Progenitor cell of endocrine pancreas (in vitro differentiated cells): ENCODE measurements around the gene GPR161. TPM values are rescaled to one million over a fixed set of nuclear protein-coding genes. Genes with fewer than 3 reads are reported as not detected.

Experiments used
- DNase-seq: peaks from one replicate; pipeline ENCODE4 v3.0.0; 2021; ENCODE audit warnings: low spot score; ENCODE audit not compliant: unreplicated experiment
- H3K27ac Mint-ChIP-seq: 2 replicates; pipeline ENCODE4 v1.8.0; 2021; ENCODE audit warnings: mild to moderate bottlenecking, moderate library complexity, mixed read lengths
- H3K27me3 Mint-ChIP-seq: 2 replicates; pipeline ENCODE4 v1.8.0; 2021; ENCODE audit warnings: mixed read lengths
- H3K36me3 Mint-ChIP-seq: 2 replicates; pipeline ENCODE4 v1.8.0; 2022; ENCODE audit warnings: mixed read lengths; ENCODE audit not compliant: insufficient read depth
- H3K4me1 Mint-ChIP-seq: 2 replicates; pipeline ENCODE4 v1.8.0; 2021; ENCODE audit warnings: low read depth, mixed read lengths
- H3K4me3 Mint-ChIP-seq: 2 replicates; pipeline ENCODE4 v1.8.0; 2021; ENCODE audit warnings: low read depth, mild to moderate bottlenecking, moderate library complexity, mixed read lengths
- H3K9me3 Mint-ChIP-seq: 2 replicates; pipeline ENCODE4 v1.8.0; 2021; ENCODE audit warnings: low read depth, mixed read lengths
- total RNA-seq: library from RNA; stranded (reverse); gene quantifications from 2 replicates; pipeline ENCODE4 v1.2.1, GENCODE V29; 2021
- TF ChIP-seq, protein P1 (sequence below): fragments of 200-600 bp; sonication (generic); IDR thresholded peaks from one replicate; pipeline ENCODE4 v1.5.0; 2021; ENCODE audit warnings: antibody characterized with exemption, mild to moderate bottlenecking; ENCODE audit not compliant: unreplicated experiment

Gene GPR161
- total RNA-seq, 1 donor from 2014 or later: 58.5 TPM

DNA sequence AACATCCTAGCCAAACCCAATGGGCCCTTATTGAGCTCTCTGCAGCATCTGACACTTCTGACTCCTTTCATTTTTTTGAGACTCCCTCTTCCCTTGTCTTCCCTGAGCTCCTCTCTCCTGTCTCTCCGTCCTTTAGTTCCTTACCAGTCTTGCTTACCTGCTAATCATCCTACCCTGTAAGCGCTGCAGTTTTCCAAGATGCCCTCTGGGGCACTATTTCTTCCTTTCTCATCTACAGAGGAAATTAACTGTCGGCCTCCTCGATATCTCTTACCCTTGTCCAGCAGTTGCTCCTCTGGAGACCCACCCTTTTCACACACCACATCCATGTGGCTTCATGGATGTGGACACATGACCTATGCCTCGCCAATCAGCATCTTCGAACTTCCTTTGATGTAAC, 6.8 kb downstream of the GPR161 start:
- no peaks in the 10 kb centered on the region for H3K27me3 Mint-ChIP-seq
- no peak overlapping the region for H3K27ac Mint-ChIP-seq
- TF ChIP-seq, protein P1, sequence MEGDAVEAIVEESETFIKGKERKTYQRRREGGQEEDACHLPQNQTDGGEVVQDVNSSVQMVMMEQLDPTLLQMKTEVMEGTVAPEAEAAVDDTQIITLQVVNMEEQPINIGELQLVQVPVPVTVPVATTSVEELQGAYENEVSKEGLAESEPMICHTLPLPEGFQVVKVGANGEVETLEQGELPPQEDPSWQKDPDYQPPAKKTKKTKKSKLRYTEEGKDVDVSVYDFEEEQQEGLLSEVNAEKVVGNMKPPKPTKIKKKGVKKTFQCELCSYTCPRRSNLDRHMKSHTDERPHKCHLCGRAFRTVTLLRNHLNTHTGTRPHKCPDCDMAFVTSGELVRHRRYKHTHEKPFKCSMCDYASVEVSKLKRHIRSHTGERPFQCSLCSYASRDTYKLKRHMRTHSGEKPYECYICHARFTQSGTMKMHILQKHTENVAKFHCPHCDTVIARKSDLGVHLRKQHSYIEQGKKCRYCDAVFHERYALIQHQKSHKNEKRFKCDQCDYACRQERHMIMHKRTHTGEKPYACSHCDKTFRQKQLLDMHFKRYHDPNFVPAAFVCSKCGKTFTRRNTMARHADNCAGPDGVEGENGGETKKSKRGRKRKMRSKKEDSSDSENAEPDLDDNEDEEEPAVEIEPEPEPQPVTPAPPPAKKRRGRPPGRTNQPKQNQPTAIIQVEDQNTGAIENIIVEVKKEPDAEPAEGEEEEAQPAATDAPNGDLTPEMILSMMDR: no peak
- H3K4me3 Mint-ChIP-seq: no peak overlapping the region
- no peak for DNase-seq
- peaks cover 5% of the 10 kb centered on the region for H3K9me3 Mint-ChIP-seq
- H3K4me1 Mint-ChIP-seq: peaks cover 10% of the 10 kb centered on the region
- peaks cover 45% of the 10 kb centered on the region for H3K36me3 Mint-ChIP-seq

DNA sequence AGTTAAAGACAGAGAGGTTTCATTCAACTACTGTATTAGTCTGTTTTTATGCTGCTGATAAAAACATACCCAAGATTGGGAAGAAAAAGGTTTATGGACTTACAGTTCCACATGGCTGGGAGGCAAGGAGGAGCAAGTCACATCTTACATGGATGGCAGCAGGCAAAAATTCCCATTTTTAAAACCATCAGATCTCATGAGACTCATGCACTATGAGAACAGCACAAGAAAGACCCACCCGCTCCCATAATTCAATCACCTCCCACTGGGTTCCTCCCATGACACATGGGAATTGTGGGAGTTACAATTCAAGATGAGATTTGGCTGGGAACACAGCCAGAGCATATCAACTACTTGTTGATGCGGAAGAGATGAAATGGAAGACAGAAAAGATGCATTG, 9.2 kb downstream of the GPR161 start:
- H3K36me3 Mint-ChIP-seq: peaks cover 53% of the 10 kb centered on the region
- peaks cover 5% of the 10 kb centered on the region for H3K9me3 Mint-ChIP-seq
- no peaks in the 10 kb centered on the region for H3K4me1 Mint-ChIP-seq
- DNase-seq: no peak
- no peaks in the 10 kb centered on the region for H3K27me3 Mint-ChIP-seq
- TF ChIP-seq, protein P1: no peak
- H3K27ac Mint-ChIP-seq: no peak overlapping the region
- H3K4me3 Mint-ChIP-seq: no peak overlapping the region

DNA sequence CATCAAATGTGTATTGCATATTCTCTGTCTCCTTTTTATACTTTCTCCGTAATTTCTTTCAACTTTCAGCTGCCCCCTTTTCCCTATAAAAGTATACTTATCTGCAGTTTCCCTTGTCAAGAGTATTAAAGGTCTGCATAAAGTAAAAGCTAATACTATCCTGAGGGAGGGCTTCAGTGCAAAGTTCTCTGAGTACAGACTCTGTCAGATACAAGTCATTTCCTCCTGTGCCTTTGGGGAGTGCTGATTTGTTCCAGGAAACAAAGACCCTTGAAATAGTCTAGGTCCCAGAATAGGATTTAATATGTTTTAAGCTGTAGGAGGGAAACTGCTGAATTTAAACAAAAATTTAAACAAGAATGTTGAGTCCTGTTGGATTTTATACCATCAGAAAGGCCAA, 11.7 kb downstream of the GPR161 start:
- peaks cover 6% of the 10 kb centered on the region for H3K9me3 Mint-ChIP-seq
- H3K4me1 Mint-ChIP-seq: no peaks in the 10 kb centered on the region
- no peak for DNase-seq
- H3K36me3 Mint-ChIP-seq: peaks cover 55% of the 10 kb centered on the region
- H3K4me3 Mint-ChIP-seq: no peak overlapping the region
- TF ChIP-seq, protein P1: no peak
- no peak overlapping the region for H3K27ac Mint-ChIP-seq
- no peaks in the 10 kb centered on the region for H3K27me3 Mint-ChIP-seq

DNA sequence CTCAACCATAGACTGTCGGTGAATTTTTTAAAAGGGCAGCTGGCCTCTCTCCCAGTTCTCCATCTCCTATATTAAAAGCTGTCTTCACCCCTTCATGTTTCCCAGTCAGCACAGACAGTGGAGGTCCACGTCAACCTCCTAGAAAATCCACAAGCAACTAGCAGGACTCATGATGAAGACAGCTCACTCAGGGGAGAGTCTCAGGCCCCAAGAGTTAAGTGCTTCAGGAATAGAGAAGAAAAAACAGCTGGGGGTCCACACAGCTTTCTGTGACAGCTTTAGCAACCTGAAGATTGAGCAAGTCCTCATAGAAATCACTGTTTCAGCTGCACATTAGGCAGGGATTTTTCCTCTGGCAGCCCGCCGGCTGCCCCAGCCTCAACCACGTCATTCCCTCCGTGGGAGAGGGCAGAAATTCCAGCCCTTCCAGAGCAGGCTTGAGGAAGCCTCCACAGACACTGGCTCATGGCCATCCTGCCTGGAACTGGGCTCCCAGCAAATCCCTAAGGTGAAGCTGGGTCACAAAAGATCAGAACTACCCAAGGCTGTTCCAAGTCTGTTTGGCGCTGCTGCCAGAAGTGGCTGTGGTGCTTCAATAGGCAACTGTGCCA, 15.2 kb downstream of the GPR161 start:
- Mint-ChIP-seq H3K4me3 (no peak overlapping the region), H3K36me3 (peaks cover 40% of the 10 kb centered on the region), H3K9me3 (peaks cover 4% of the 10 kb centered on the region), H3K27me3 (no peaks in the 10 kb centered on the region), H3K27ac (no peak overlapping the region), H3K4me1 (peaks cover 3% of the 10 kb centered on the region)
- DNase-seq: no peak
- TF ChIP-seq, protein P1: no peak

DNA sequence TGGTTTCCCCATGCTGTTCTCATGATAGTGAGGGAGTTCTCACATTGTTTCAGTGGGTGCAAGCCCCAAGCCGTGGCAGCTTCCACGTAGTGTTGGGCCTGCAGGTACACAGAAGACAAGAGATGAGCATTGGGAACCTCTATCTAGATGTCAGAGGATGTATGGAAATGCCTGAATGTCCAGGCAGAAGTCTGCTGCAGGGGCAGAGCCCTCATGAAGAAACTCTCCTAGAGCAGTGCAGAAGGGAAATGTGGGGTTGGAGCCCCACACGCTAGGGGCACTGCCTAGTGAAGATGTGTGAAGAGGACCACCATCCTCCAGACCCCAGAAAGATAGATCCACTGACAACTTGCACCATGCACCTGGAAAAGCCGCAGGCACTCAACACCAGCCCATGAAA, 17.0 kb downstream of the GPR161 start:
- Mint-ChIP-seq H3K36me3 (peaks cover 38% of the 10 kb centered on the region), H3K9me3 (peaks cover 4% of the 10 kb centered on the region), H3K27me3 (no peaks in the 10 kb centered on the region), H3K4me3 (no peak overlapping the region), H3K4me1 (peaks cover 10% of the 10 kb centered on the region), H3K27ac (no peak overlapping the region)
- TF ChIP-seq, protein P1: no peak
- no peak for DNase-seq
